Heart right ventricle (tissue), 16 donors: ENCODE data around the gene CCSER1. TPM values are rescaled to one million over a fixed set of nuclear protein-coding genes. Genes with fewer than 3 reads are reported as not detected.
A peak's percentile ranks its signal among the peaks of the same experiment; 100 is the strongest.

Source experiments
- ATAC-seq, 8 donors: fragments of 200-7000 bp; cut with Tn5 transposase; one replicate each; pipeline ENCODE4 v1.9.1; 2020; ENCODE audit warnings: mild to moderate bottlenecking in 8 of 8, moderate library complexity in 8 of 8, moderate number of reproducible peaks in 1 of 8
- DNase-seq, 2 donors: peaks; one replicate each; pipeline ENCODE4 v3.0.0-alpha.2; 2020
- H3K27ac ChIP-seq, 10 donors: fragments of 200-600 bp; sonication (generic) in 2 of 10; one replicate each; pipeline versions ENCODE4 v1.5.0 to v1.8.0; 2020 to 2022; ENCODE audit warnings: mild to moderate bottlenecking in 3 of 10
- H3K27me3 ChIP-seq, 7 donors: fragments of 200-600 bp; one replicate each; pipeline ENCODE4 v1.8.0; 2021 to 2022; ENCODE audit warnings: mild to moderate bottlenecking in 2 of 7
- H3K36me3 ChIP-seq, 9 donors: fragments of 200-600 bp; sonication (generic) in 1 of 9; one replicate each; pipeline versions ENCODE4 v1.5.0 to v1.8.0; 2020 to 2022; ENCODE audit warnings: mild to moderate bottlenecking in 2 of 9
- H3K4me1 ChIP-seq, 9 donors: fragments of 200-600 bp; sonication (generic) in 1 of 9; one replicate each; pipeline versions ENCODE4 v1.5.0 to v1.8.0; 2020 to 2022; ENCODE audit warnings: mild to moderate bottlenecking in 4 of 9
- H3K4me3 ChIP-seq, 10 donors: fragments of 200-600 bp; sonication (generic) in 2 of 10; one replicate each; pipeline versions ENCODE4 v1.5.0 to v1.8.0; 2020 to 2022; ENCODE audit warnings: mild to moderate bottlenecking in 7 of 10, moderate library complexity in 2 of 10
- H3K9me3 ChIP-seq, 11 donors: fragments of 200-600 bp in 10 of 11; sonication (generic) in 2 of 11; one replicate each; pipeline versions ENCODE4 v1.5.0 to v1.8.0; 2013 to 2022; ENCODE audit warnings: mild to moderate bottlenecking in 2 of 11, control low read depth in 1 of 11, moderate library complexity in 1 of 11
- CTCF ChIP-seq, 9 donors: fragments of 200-600 bp; sonication (generic) in 2 of 9; IDR thresholded peaks; one replicate each; pipeline versions ENCODE4 v1.5.0 to v1.8.0; 2021 to 2022; ENCODE audit warnings: antibody characterized with exemption in 9 of 9, mild to moderate bottlenecking in 5 of 9, moderate library complexity in 1 of 9
- WGBS, 2 donors: extraction: QIAGEN DNeasy Blood & Tissue Kit; methylation state at CpG; one replicate each; pipeline ENCODE4 v1.1.7; 2013; ENCODE audit warnings: inconsistent platforms in 1 of 2; 5-methylcytosine and 5-hydroxymethylcytosine counted together
- intact Hi-C, 10 donors: fragments of 100-400 bp; cut with DNase I; formaldehyde crosslinking; loops; one replicate each; pipeline versions ENCODE4 v1.11.1 to v1.14.2; 2022
- polyA plus RNA-seq, 2 donors: library from polyadenylated mRNA; stranded (reverse); fragments of 200-250 nt; gene quantifications; one replicate each; pipeline ENCODE4 v1.2.3, GENCODE V29; 2013
- total RNA-seq, 10 donors: library from RNA; stranded (reverse); fragmentation: NEBNext Ultra II Directional in 3 of 10; extraction: Animal tissue kit (Norgen Biotek cat#: 25700) in 3 of 10; gene quantifications; one replicate each; pipeline versions ENCODE4 v1.2.1 to v1.2.4, GENCODE V29; 2021 to 2023
- donor health status: Arrhythmogenic right ventricular cardiomyopathy.
- donor health status: ischemic (EF 13 %, LVEDD 7.1; RV severe dilation, severe dysfunction).
- donor health status: healthy with polysubstance abuse.
- donor health status: DM: no; HTN: yes; CAD: no.
- donor health status: DM: no; HTN: no; CAD: no.
- donor health status: ischemic (EF 25% LVEDD 6.9; RV normal size, moderate dysfunction).
- donor health status: ischemic (EF 25% LVEDD 5.7; RV mildly dilated, moderate dysfunction).
- donor health status: healthy.
- donor health status: DM: yes; HTN: yes; CAD: no.
- donor health status: Ischemic cardiomyopathy.
- donor health status: ischemic (EF 35%, LVEDD 5.7; RV mildly dilated, moderate dysfunction).
- donor health status: nonischemic (EF 11% LVEDD 7.7; RV severe dilation, severe dysfunction).
- donor health status: DM: yes; HTN: yes; CAD: no.
- donor health status: PGD.
- donor health status: ischemic (EF 29% LVEDD 5.4; RV normal size, mild dysfunction).
- donor health status: nonischemic (EF 23%, LVEDD 6.1; RV moderate dilation, normal function).

Gene CCSER1
- total and polyA plus RNA-seq, 12 donors, result 1.5 to 16.4 (median 12.0) TPM

DNA sequence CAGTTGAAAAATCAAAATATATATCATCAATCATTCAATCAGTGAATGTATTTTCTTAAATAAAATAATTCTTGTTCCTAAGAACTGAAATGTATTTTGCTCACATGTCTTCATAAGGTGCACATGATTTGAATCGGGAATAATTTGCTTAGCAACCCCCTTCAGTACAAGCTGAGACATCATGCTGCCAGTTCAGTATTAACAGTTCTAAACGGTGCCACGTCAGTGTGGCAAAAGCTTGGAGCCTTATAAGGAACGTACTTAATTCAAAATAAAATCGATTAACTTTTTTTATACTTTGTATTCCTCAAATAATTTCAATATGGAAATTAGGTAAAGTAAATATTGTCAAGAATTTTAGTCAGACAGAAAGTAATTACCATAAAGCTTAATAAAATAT, 287.9 kb downstream of the CCSER1 start:
- H3K4me1 ChIP-seq, result no peaks in the 10 kb centered on the region
- TF ChIP-seq CTCF (IDR thresholded peaks at IDR 0.05), result no peak
- peaks cover 0 to under 1% (median 0%) of the 10 kb centered on the region in 11 donors for H3K9me3 ChIP-seq
- intact Hi-C loops, result loop anchor here in 1 of 10 donors (5.0 kb wide), 1 partner anchor 1972 kb away; no protein-coding TSS in a partner anchor
- no peak overlapping the region for H3K27ac ChIP-seq
- no peaks in the 10 kb centered on the region for H3K27me3 ChIP-seq
- ATAC-seq (no peak), DNase-seq (no peak)
- H3K4me3 ChIP-seq, result no peak overlapping the region
- 84 to 86% methylated on average over 5 of the region's 5 CpGs for WGBS, 2 donors
- H3K36me3 ChIP-seq, result no peaks in the 10 kb centered on the region

DNA sequence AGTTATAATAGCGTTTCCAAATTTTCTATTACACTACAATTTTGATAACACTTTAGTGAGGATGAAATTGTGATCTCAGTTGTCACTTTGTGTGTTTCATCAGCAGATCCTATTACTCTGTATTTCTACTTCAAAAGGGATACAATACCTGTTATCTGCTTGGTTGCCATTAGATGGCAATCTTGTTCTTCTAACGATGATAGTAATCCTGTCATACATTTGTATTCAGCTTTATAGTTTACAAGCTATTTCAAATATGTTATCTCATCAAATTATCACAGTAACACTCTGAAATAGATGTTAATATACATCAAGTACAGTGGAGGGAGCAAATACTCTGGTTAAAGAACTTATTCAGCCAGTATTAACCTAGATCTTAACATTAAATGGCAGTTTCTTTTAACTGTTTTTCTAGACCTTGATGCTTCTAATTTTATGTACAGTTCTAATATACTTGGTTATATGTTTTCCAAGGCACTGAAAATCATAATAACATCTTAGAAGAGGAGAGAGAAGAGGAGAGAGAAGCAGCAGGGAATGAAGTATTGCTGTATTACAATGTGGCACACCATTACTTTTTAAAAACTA, 292.0 kb downstream of the CCSER1 start:
- no peak for ATAC-seq

GRCh38 chr4:90421161-90421560, 294.0 kb downstream of the CCSER1 start:
- no peak for TF ChIP-seq CTCF (IDR thresholded peaks at IDR 0.05)
- 75 to 83% methylated on average over 2 of the region's 2 CpGs for WGBS, 2 donors
- Histone ChIP-seq H3K9me3 (no peaks in the 10 kb centered on the region), H3K36me3 (no peaks in the 10 kb centered on the region), H3K27ac (no peak overlapping the region), H3K4me3 (no peak overlapping the region), H3K4me1 (no peaks in the 10 kb centered on the region), H3K27me3 (no peaks in the 10 kb centered on the region)
- intact Hi-C loops, result no loop called here
- ATAC-seq (no peak), DNase-seq (no peak)

More for the DNA sequence above, 292.0 kb downstream of the CCSER1 start:
- no peaks in the 10 kb centered on the region for H3K27me3 ChIP-seq
- H3K9me3 ChIP-seq, result no peaks in the 10 kb centered on the region
- H3K4me1 ChIP-seq, result no peaks in the 10 kb centered on the region
- peak in 7 of 9 donors; percentile 20 to 64 (median 56) for TF ChIP-seq CTCF (IDR thresholded peaks at IDR 0.05)
- no peak overlapping the region for H3K27ac ChIP-seq
- intact Hi-C loops, result loop anchor here in 1 of 10 donors (5.0 kb wide), 1 partner anchor 1968 kb away; no protein-coding TSS in a partner anchor
- H3K4me3 ChIP-seq, result no peak overlapping the region
- WGBS, 2 donors, result 3 to 4% methylated on average over 2 of the region's 2 CpGs
- no peaks in the 10 kb centered on the region for H3K36me3 ChIP-seq
- no peak for DNase-seq

DNA sequence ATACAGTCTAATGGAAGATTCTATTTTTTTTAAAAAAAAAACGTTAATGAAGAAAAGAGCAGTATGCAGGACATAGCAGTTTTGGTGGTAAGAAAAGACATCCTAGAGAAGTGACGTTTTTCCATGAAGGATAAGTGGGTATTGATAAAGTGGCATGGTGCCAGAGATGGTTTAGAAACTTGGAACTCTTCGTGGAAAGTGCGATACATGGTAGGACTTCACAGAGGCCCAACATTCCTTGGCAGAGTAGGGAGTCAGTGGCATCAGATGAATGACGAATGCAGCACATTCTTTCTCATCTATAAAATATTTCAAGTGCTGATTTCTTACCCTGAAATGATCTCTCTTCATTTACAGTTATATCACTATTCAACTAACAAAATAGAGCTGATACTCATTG, 298.7 kb downstream of the CCSER1 start:
- TF ChIP-seq CTCF (IDR thresholded peaks at IDR 0.05), result no peak
- 41 to 53% methylated on average over 5 of the region's 5 CpGs for WGBS, 2 donors
- H3K27ac ChIP-seq, result no peak overlapping the region
- ATAC-seq (peak in 2 of 8 donors; percentile 33 to 37), DNase-seq (no peak)
- no peaks in the 10 kb centered on the region for H3K9me3 ChIP-seq
- H3K4me1 ChIP-seq, result no peaks in the 10 kb centered on the region
- intact Hi-C loops, result no loop called here
- H3K4me3 ChIP-seq, result no peak overlapping the region
- no peaks in the 10 kb centered on the region for H3K27me3 ChIP-seq
- H3K36me3 ChIP-seq, result no peaks in the 10 kb centered on the region
